HepG2 (cell line): ENCODE data around the gene SEH1L. TPM values are rescaled to one million over a fixed set of nuclear protein-coding genes. Genes with fewer than 3 reads are reported as not detected.

Source experiments
- BHLHE40 ChIP-seq: IDR thresholded peaks from 2 replicates; pipeline ENCODE4 v1.6.1; 2011; ENCODE audit warnings: low read length, improper control_type of control experiment
- FOXA1 ChIP-seq, 2 experiments: fragments of 450-650 bp in 1 of 2; sonication (generic) in 1 of 2; formaldehyde crosslinking in 1 of 2; IDR thresholded peaks; 2 replicates each; pipeline versions ENCODE4 v1.4.0 to v1.6.1; 2016 to 2020; ENCODE audit warnings: missing genetic modification reagents in 1 of 2
- KDM1A ChIP-seq: IDR thresholded peaks from 2 replicates; pipeline ENCODE4 v1.6.1; 2016; ENCODE audit warnings: missing compliant biosample characterization
- LCORL ChIP-seq, 2 experiments: fragments of 450-650 bp in 1 of 2; sonication (generic) in 1 of 2; formaldehyde crosslinking in 1 of 2; IDR thresholded peaks; 2 replicates each; pipeline versions ENCODE4 v1.5.0 to v1.6.1; 2017 to 2020; ENCODE audit warnings: antibody characterized with exemption in 1 of 2, missing genetic modification reagents in 1 of 2
- SP140L ChIP-seq: sonication (generic); formaldehyde crosslinking; IDR thresholded peaks from 2 replicates; pipeline ENCODE4 v1.4.0; 2020; ENCODE audit warnings: missing genetic modification reagents, borderline replicate concordance
- ZNF646 ChIP-seq: sonication (generic); formaldehyde crosslinking; IDR thresholded peaks from 2 replicates; pipeline ENCODE4 v1.9.0; 2021; ENCODE audit warnings: mild to moderate bottlenecking, missing genetic modification reagents
- ZNF747 ChIP-seq: sonication (generic); formaldehyde crosslinking; IDR thresholded peaks from 2 replicates; pipeline ENCODE4 v1.8.1; 2023; ENCODE audit warnings: missing genetic modification reagents, mild to moderate bottlenecking, borderline replicate concordance
- polyA plus RNA-seq, 8 experiments: library from polyadenylated mRNA; depleted of rRNA in 3 of 8; stranded (reverse) in 7 of 8; unstranded in 1 of 8; fragments of >200 nt; fragmentation: Illumina TruSeq in 4 of 8; extraction: Trizol in 4 of 8; gene quantifications; 2 replicates each; pipeline versions ENCODE4 v1.2.1 to v1.2.3, GENCODE V29; 2011 to 2016; ENCODE audit warnings: low read depth in 4 of 8, missing spikeins in 1 of 8, mixed read lengths in 1 of 8; ENCODE audit not compliant: insufficient read depth in 1 of 8
- total RNA-seq, 5 experiments: library from RNA; depleted of rRNA; stranded (reverse); fragments of >200 nt; fragmentation: Illumina TruSeq; extraction: Trizol; gene quantifications; 2 replicates each; pipeline ENCODE4 v1.2.3, GENCODE V29; 2016; ENCODE audit warnings: low read depth in 1 of 5

Gene SEH1L
- total and polyA plus RNA-seq, 2 of the 13 experiments (the other 11 are each of a cell fraction or from before 2014, with no cell fraction given): 59.6 to 63.5 TPM

GRCh38 chr18:12990123-12990475, 42.3 kb downstream of the SEH1L start (continued):
- TF ChIP-seq ZNF646 (peak; percentile 78), FOXA1 (IDR thresholded peaks at IDR 0.05) (0 out of 2 replicates have a peak, but pooled peaks have one; percentile 16), FOXA1 (CRISPR knock-in tag; IDR thresholded peaks at IDR 0.05) (no peak), KDM1A (no peak), LCORL (IDR thresholded peaks at IDR 0.05) (0 out of 2 replicates have a peak, but pooled peaks have one; percentile 20), LCORL (CRISPR knock-in tag; IDR thresholded peaks at IDR 0.05) (no peak), BHLHE40 (no peak), SP140L (no peak), ZNF747 (CRISPR knock-in tag) (no peak)
